Astrocyte (in vitro differentiated cells and primary cell): ENCODE results near the gene ACP5.

Source experiments
- EZH2 ChIP-seq: IDR thresholded peaks from 2 replicates; pipeline ENCODE4 v1.6.1; 2012; ENCODE audit warnings: mild to moderate bottlenecking, low read length, inconsistent platforms; ENCODE audit not compliant: insufficient read depth
- TF ChIP-seq, protein P1 (sequence below): IDR thresholded peaks from 2 replicates; pipeline ENCODE4 v1.5.1; 2011; ENCODE audit warnings: low read depth, mild to moderate bottlenecking, inconsistent platforms, low read length, moderate library complexity; ENCODE audit not compliant: insufficient read depth

DNA sequence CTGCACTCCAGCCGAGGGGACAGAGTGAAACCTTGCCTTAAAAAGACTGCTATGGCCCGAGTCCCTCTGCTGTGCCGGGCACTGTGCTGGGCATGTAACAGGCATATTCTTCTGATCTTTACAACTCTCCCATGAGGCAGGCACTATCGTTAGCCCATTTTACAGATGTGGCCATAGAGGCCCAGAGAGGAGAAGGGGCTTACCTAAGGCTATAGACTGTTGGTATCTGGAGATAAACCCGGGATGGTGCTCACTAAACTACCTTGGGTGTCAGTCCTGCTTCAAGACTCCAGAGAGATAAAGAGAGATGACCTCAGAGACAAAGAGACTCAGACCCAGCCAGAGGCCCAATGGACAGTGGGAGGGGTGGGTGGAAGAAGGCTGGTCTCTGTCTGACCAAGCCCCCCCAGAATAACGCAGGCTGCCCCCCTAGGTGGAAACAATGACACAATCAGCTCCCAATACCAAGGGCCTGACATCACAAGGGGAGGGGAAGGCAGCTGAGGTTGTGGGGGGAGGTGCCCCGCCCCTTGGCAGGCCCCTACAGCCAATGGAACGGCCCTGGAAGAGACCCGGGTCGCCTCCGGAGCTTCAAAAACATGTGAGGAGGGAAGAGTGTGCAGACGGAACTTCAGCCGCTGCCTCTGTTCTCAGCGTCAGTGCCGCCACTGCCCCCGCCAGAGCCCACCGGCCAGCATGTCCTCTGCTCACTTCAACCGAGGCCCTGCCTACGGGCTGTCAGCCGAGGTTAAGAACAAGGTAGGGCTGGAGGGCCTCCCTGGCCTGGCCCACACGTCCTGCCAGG, 39.0 kb downstream of the ACP5 start, which contains the start of gene CNN1:
- TF ChIP-seq, protein P1, sequence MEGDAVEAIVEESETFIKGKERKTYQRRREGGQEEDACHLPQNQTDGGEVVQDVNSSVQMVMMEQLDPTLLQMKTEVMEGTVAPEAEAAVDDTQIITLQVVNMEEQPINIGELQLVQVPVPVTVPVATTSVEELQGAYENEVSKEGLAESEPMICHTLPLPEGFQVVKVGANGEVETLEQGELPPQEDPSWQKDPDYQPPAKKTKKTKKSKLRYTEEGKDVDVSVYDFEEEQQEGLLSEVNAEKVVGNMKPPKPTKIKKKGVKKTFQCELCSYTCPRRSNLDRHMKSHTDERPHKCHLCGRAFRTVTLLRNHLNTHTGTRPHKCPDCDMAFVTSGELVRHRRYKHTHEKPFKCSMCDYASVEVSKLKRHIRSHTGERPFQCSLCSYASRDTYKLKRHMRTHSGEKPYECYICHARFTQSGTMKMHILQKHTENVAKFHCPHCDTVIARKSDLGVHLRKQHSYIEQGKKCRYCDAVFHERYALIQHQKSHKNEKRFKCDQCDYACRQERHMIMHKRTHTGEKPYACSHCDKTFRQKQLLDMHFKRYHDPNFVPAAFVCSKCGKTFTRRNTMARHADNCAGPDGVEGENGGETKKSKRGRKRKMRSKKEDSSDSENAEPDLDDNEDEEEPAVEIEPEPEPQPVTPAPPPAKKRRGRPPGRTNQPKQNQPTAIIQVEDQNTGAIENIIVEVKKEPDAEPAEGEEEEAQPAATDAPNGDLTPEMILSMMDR = no peak
- TF ChIP-seq EZH2 = no peak
